GM19455 (cell line): ENCODE results near the gene EVI5L.
"Not testable (repeated sequence)": the region's sequence is repeated elsewhere in the genome, so short reads cannot be mapped to it uniquely, and the experiment has no call there.

Experiments
- ATAC-seq: cut with Tn5 transposase; IDR thresholded peaks from one replicate; pipeline ENCODE4 v1.9.1; 2021; ENCODE audit not compliant: unreplicated experiment

The EVI5L gene

DNA sequence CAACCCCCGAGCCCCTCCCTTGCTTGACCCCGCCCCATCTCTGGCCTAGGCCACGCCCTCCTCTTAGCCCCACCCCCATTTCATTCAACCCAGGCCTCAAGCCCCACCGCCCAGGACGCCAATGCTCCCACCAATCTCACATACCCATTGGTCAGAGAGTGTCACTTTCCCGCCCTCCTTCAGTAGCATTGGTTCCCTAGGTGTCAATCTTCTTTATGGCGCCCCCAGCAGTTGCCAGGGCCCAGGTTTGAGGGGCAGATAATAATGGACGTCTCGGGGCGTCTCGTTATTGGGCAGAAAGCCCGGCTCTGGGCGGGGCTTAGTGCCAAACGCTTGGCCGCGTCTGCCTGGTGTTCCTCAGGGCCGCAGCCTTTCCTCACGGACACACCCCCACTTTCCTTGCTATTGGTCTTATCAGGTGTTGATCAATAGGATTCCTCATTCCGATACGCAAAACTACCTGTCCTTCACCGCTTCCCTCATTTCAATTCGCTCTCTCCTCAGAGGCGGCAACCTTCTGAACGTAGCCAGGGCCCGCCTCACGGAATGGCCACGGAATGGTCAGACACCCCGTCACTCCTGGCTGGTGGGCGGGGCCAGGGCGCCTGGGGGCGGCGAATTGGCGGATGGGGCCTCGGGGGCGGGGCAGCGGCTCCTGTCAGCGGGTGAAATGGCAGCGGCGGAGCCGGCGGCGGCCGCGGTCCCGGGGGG is at the start of gene EVI5L:
TSS of gene EVI5L (plus strand) at position 658 of the 711 bp plus-strand sequence. CDS start 16,325 bp downstream, outside the sequence.
- ATAC-seq, result peak; percentile 80

DNA sequence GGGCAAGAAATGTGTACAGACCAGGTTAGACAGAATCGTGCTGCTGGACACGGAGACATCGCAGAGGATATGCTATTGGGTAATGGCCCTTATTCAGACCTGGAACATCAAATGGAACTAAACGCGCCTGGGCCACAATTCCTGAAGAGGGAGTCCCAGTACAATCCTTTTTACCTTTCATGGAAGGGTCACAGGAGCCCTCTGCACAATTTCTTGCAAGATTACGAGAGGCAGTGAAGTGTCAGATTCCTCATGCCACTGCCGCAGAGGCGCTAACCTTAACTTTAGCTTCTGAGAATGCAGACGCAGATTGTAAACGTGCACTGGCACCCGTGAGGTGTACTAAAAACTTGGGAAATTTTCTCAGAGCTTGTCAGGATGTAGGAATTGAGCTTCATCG is 48.9 kb upstream of the EVI5L start:
- ATAC-seq, result no peak

DNA sequence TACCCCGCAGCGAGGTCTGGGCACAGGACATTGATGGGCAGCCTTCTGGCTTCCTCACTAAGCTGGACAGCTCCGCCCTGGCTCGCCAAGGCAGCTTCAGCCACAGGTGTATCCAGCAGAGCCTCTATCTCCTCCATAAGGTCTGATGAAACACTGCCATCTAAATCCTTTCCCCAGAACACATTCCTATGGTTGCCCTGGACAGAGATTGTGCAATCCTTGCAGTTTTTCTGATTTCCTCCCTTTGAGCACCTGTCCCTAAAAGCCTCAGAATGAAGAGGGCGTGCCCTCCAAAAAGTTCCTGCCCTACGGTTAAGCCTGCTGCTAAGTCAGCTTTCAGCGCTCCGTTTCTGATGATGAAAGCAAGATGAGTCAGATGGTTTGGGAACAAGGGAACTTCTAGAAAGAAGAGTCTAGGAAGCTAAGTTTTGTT is 46.0 kb upstream of the EVI5L start:
- ATAC-seq, result no peak

DNA sequence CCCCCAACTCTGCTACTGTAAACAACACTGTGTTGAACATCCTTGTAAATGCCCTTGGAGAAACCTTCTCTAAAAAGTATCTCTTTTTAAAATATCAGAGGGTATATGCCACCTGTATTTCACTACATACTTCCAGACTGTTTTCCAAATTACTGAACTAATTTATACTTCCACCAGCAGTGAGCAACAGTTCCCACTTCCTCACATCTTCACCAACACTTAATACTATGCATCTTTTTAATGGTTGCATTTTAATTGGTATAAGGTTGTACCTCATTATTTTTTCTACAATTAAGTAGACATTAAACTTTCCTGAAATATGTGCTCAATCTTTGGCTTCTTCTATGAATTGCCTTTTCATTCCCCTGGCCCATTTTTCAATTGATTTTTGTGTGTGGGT is 45.2 kb upstream of the EVI5L start:
- no peak for ATAC-seq

DNA sequence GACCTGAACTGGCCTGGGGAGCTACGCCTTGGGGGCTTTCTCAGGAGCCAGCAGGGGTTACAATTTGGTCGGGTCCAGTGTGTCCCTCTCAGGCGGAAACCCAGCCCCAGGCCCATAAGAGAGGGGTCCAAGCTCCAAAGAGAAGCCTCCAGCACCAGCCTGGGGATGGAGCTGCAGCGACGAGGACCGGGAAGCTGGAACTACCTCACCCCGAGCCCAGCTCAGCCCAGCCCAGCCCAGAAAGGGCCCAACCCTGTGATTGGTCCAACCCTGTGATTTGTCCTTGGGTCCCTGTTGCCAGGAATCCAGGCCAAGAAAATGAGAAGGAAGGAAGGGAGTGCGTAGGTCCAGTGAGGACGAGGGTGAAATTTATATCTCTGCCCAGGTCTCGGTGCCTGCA is 42.9 kb upstream of the EVI5L start:
- no peak for ATAC-seq

DNA sequence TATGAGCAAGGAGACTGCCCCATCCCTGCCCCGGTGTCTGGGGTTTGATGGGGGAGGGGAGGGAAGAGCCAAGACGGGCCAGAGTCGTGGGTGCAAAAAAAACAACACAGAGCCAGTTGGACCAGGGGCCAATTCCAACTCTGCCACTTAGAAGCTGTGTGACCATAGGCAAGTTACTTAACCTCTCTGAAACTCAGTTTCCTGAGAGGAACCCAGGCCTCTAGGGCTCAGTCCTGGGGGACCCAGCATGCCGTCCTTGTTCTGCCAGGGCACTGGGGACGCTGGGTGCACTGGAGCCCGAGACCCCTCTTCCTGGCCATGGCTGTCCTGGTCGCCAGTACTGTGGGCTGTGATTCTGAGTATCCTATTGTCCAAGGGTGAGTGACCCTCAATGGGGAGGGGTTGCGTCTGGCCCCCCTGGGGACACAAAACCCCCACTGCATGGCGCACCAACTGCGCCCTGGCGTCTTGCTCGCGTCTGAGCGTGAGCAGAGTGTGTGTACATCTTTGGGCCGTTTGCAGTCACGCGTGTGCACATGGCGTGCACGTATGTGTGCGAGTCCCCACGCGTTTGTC is 42.3 kb upstream of the EVI5L start:
- no peak for ATAC-seq

DNA sequence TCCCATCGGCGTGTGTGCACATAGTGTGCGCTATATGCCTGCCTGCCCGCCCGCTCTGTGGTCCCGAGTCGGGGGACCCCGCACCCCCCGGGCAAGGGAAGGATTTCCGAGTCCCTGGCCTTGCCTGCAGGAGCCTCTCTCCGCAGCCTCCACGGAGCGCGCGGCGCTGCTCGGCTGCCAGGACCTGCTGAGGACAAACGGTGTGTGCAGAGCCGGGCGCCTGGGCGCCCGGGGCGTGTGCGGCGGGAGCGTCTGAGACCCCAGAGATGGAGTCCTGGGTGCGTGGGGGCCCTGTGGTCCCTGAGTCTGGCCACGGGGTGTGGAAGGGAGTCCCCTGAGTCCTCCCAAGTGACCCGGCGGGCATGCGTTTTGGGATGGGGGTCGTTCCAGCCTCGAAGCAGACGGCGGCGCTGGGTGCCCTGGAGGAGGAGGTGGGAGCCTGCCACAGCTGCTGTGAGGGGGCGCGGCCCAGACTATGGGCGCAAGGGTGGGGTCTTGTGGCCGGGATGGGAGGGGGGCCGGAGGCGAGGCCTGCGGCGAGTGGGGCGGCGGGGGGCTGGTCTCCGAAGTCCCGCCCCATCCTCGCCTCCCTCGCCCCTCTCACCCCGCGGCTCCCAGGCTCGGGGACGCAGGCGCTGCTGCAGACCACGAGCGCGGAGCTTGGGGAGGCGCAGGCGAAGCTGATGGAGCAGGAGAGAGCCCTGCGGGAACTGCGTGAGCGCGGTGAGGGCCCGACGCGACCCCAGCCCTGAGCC is 41.7 kb upstream of the EVI5L start:
- no peak for ATAC-seq

DNA sequence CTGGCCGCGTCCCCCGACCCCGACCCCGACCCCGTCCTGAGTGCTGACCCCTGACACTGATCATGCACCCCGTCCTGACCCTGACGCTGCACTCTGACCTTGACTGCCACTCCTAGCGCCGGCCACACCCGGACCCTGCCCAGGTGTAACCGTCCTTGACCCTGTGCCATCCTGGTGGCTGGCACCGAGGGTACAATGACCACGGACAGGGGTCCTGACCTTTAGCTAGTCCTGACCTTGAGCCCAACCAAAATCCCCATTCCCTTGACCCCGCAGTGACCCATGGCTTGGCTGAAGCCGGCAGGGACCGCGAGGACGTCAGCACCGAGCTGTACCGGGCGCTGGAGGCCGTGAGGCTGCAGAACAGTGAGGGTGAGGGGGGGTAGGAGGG is 41.1 kb upstream of the EVI5L start:
- ATAC-seq, result no peak

DNA sequence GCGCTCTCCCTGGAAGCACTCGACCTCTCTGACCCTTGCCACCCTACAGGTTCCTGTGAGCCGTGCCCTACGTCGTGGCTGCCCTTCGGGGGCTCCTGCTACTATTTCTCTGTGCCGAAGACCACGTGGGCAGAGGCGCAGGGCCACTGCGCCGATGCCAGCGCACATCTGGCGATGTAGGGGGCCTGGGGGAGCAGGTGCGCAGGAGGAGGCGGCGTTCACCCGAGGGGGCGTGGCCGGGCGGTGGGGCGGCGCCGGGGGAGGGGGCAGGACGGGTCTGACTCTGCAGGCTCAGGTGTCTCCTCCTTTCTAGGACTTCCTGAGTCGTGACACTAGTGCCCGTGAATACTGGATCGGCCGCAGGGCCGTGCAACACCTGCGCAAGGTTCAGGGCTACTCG is 40.6 kb upstream of the EVI5L start:
- no peak for ATAC-seq

DNA sequence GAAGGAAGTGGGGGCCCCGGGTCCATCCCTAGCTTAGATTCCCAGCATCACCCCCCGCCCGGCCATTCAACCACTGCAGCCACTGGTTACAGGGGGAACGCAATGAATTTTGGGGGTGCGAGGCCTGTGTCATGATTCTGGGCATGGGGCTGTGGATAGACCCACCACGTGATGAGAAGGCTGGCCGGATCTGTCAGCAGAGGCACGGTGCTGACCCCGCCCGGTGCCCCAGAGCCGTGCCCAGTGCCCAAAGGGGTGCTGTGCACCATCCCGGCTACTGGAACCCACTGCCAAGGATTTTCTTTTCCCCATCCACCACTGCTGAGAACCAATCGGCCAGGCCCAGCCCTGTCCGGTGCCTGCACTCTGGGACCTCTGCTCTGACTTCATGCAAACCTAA is 39.6 kb upstream of the EVI5L start:
- no peak for ATAC-seq

DNA sequence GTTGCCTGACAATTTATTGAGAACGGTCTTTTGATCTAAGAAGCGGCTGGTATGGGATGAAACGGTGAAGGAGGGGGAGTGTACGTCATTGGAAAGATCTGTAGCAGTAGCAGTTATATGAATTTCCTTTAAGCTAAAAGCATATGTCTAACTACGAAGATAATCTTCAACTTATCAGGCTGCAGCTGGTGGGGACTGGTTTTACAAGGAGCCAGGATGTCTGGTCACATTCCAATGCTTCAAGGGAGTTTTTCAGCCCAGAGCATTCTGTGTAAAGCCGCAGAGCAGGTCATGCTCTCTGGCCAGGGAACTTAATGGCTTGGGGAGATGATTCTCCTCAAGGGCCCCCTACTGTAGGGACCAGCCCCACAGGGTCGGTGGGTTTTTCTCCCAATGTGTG is 37.7 kb upstream of the EVI5L start:
- no peak for ATAC-seq

DNA sequence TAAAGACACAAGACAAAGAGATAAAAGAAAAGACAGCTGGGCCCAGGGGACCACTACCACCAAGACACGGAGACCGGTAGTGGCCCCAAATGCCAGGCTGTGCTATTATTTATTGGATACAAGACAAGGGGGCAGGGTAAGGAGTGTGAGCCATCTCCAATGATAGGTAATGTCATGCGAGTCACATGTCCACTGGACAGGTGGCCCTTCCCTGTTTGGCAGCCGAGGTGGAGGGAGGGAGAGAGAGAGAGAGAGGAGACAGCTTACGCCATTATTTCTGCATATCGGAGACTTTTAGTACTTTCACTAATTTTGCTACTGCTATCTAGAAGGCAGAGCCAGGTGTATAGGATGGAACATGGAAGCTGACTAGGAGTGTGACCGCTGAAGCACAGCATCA is 37.3 kb upstream of the EVI5L start:
- not testable (repeated sequence) for ATAC-seq

DNA sequence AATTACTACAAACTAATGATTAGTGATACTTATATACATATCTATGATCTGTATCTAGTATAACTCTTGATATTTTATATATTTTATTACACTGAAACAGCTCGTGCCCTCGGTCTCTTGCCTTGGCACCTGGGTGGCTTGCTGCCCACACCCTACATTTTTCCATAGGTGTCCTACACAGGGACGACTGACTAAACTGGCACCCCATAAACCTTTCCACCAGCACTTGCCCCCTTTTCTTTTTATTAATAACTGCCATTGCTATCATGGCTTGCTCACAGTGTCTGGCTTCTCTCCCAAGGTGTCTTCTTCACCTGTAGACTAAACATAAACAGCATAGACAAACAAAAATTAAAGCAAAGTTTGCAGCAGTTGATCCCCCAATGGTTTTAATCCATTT is 36.5 kb upstream of the EVI5L start:
- no peak for ATAC-seq

DNA sequence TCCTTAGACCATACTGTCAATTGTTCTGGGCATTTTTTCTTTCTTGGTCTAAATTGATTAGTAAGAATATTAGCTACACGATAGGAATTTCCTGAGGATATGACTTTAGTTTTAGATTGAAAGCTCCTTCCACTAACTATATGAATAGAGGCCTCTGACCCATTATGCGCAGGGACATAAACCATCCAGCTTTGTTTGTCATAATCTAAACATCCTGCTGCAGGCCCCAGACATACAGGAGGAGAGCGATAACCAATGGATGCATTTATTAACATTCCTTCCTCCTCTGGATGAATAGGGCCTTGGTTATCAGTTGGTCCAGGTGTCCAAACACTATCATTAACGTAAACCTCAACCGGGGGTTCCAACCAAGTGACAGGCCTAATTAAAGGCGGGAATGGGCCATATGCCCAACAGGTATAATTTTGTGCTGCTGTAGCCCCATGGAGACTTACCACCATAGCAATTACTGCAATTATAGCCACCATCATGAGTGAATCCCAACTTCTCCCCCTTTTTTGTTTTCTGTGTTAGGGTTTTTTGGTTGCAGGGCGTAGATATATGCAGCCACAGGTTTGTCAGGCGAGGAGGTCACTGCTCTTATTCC is 34.4 kb upstream of the EVI5L start:
- no peak for ATAC-seq

DNA sequence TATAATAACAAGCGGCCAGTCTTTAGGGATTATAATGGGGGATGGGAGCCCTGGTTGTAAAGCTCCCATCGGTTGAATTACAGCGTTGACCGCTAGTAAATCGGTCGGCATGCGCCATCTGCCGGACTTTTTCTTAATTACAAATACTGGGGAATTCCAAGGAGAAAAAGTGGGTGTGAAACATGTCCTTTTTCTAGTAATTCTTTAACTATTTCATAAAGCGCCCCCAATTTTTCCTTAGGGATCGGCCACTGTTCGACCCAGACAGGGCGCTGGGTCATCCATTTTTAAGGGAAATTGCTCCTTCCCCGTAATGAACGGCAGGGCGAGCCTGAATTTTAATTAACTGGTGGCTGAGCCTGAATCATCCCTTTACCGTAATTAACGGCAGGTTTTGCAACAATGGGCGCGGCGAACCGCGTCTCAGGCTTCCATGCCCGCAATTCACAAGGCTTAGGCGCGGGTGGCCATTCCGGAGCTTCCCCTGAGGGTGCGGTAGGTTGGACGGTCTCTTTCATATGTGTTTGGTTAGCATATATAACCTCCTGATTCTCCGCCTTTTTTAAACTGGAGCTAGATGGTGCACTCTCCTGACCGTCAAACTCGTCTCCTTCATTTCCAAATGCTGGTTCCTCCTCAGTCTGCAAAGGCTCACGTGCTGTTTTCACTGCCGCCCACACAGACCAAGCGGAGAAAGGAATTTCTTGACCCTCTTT is 30.2 kb upstream of the EVI5L start:
- ATAC-seq, result no peak

DNA sequence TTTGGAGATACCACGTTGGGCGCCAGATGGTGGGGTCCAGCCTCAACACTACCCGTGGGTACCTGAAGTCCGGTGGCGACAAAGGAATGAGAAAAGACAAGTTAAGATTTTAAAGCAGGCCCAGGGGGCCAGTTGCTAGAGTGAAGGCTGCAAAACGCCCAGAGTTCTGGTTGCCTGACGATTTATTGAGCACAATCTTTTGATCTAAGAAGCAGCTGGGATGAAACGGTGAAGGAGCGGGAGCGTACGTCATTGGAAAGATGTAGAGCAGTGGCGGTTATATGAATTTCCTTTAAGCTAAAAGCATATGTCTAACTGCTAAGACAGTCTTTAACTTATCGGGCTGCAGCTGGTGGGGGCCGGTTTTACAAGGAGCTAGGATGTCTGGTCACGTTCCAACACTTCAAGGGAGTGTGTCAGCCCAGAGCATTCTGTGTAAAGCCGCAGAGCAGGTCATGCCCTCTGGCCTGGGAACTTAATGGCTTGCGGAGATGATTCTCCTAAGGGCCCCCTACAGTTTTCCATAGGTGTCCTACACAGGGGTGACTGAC is 28.9 kb upstream of the EVI5L start:
- ATAC-seq, result no peak

DNA sequence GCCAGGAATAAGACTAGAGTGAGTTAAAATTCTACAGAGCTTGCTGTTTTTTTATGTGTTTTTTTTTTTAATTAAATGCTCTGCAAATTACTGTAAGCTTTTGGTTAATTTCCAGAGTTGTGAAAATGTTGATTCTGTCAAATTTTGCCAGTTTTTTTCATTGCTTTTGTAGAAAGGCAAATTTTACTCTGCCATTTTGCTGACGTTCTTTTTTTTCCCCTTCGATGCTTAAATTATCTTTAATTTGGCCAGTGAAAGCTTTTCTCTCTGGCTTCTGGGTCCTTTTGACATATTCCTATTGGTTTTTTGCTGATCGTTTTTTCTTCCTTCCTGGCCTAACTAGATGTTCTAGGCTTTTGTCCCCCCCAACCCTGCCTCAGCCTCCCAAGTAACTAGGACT is 23.8 kb upstream of the EVI5L start:
- no peak for ATAC-seq

DNA sequence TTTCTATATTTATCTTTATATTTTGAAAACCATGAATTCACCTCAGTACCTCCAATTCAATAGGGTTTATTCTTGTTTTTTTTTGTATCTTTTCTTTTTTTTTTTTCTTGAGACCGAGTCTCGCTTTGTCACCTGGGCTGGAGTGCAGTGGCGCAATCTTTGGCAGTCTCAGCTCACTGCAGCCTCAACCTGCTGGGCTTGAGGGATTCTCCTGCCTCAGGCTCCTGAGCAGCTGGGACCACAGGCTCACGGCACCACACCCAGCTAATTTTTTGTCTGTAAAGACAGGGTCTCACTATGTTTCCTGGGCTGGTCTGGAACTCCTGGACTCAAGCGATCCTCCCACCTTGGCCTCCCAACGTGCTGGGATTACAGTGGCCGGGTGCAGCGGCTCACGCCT is 23.1 kb upstream of the EVI5L start:
- no peak for ATAC-seq

DNA sequence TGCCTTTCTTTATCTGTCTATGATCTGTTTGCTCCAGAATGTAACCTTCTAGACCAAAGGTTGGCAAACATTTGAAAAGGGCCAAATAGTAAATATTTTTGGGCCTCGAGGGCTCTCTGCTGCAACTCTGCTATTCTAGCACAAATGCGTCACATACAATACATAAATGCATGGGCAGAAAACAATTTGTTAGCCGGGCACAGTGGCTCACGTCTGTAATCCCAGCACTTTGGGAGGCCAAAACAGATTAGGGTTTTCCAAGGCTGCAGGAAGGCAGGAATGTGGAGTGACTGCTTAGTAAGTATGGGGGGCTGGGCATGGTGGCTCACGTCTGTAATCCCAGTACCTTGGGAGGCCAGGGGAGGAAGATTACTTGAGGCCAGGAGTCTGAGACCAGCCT is 21.9 kb upstream of the EVI5L start:
- ATAC-seq, result no peak

DNA sequence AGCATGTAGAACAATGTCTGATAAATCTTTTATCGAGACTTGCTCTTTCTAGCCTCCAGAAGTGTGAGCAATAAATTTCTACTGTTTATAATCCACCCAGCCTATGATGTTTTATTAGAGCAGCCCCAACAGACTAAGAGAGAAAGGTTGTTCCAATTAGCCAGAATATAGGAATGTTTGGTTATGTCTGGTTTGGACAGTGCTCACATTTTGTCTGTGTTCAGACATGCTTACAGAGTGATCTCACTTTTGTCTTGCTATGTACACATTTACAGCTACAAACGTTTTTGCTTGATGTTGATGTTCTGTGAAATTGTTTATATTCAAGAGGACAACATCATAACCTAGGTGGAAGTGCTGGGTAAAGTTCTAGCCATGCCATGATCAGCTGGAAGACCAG is 18.0 kb upstream of the EVI5L start:
- ATAC-seq, result no peak

DNA sequence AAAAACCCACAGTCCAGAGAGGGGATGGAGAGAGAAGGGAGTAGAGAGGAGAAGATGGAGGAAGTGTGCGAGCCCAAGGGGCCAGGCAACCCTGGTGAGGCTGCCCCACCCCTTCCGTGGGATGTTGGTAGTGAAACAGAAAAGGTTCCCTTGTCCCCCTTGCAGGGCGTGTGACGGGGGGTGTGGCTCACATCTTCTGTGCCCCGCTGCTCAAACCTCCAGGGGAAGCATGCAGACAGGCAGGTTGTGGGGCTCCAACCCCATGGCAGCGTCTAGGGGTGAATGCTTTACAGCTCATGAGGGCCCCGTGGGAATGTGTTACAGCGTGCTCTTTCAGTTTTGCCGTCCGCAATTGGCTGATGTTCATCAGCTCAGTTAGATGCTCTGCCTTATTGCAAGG is 14.7 kb upstream of the EVI5L start:
- ATAC-seq, result no peak
